ENCODE measurements around the gene WDR64. TPM values are rescaled to one million over a fixed set of nuclear protein-coding genes. Genes with fewer than 3 reads are reported as not detected.

Gene WDR64
- total RNA-seq, 4 donors from 2014 or later = not detected

DNA sequence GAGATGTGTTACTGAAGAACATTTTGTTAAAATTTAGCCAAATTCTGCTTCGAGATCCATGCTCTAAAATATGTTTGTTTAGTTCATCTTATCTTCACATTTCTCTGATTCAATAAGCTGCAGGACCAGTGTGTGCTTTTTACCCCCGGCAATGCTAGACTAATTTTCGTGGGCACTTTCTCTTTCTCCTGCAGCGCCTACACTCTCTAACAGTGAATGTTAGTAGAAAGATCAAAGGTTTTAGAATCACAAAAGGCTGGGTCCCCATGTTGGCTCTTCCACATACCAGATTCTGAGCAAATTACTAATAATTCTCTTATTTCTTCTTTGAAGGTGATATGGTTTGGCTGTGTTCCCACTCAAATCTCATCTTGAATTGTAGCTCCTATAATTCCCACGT lies 20.4 kb upstream of the WDR64 start:
- H3K36me3 ChIP-seq = no peaks in the 10 kb centered on the region
- no peaks in the 10 kb centered on the region for H3K9me3 ChIP-seq
- DNase-seq (ENCODE audit: low spot score in 2 of 2) = no peak
- H3K27me3 ChIP-seq = no peaks in the 10 kb centered on the region
- no peak for TF ChIP-seq POLR2A (IDR thresholded peaks at IDR 0.05)
- TF ChIP-seq, protein P1, sequence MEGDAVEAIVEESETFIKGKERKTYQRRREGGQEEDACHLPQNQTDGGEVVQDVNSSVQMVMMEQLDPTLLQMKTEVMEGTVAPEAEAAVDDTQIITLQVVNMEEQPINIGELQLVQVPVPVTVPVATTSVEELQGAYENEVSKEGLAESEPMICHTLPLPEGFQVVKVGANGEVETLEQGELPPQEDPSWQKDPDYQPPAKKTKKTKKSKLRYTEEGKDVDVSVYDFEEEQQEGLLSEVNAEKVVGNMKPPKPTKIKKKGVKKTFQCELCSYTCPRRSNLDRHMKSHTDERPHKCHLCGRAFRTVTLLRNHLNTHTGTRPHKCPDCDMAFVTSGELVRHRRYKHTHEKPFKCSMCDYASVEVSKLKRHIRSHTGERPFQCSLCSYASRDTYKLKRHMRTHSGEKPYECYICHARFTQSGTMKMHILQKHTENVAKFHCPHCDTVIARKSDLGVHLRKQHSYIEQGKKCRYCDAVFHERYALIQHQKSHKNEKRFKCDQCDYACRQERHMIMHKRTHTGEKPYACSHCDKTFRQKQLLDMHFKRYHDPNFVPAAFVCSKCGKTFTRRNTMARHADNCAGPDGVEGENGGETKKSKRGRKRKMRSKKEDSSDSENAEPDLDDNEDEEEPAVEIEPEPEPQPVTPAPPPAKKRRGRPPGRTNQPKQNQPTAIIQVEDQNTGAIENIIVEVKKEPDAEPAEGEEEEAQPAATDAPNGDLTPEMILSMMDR (IDR thresholded peaks at IDR 0.05) = no peak
- TF ChIP-seq POLR2AphosphoS5 (IDR thresholded peaks at IDR 0.05) = no peak
- no peak for TF ChIP-seq EP300 (IDR thresholded peaks at IDR 0.05)
- no peak overlapping the region for H3K4me3 ChIP-seq
- peaks cover 9% of the 10 kb centered on the region for H3K4me1 ChIP-seq
- H3K27ac ChIP-seq = no peak overlapping the region
- 84% methylated on average over 5 of the region's 5 CpGs for WGBS

- Histone ChIP-seq H3K36me3 (no peaks in the 10 kb centered on the region), H3K9me3 (no peaks in the 10 kb centered on the region), H3K4me1 (peaks cover 18% of the 10 kb centered on the region), H3K4me3 (no peak overlapping the region), H3K27ac (no peak overlapping the region), H3K27me3 (no peaks in the 10 kb centered on the region)
- WGBS = 90% methylated on average over 3 of the region's 3 CpGs
- TF ChIP-seq POLR2AphosphoS5 (IDR thresholded peaks at IDR 0.05) = no peak
- no peak for TF ChIP-seq POLR2A (IDR thresholded peaks at IDR 0.05)
- TF ChIP-seq, protein P1 (IDR thresholded peaks at IDR 0.05) = no peak
- TF ChIP-seq EP300 (IDR thresholded peaks at IDR 0.05) = no peak
- no peak for DNase-seq (ENCODE audit: low spot score in 2 of 2)
These were observed 19.1 kb upstream of the WDR64 start for GRCh38 chr1:241632987-241633386.

GRCh38 chr1:241635556-241636152 lies 16.4 kb upstream of the WDR64 start:
- DNase-seq (ENCODE audit: low spot score in 2 of 2) = no peak
- Histone ChIP-seq H3K36me3 (no peaks in the 10 kb centered on the region), H3K9me3 (no peaks in the 10 kb centered on the region), H3K4me3 (no peak overlapping the region), H3K27ac (no peak overlapping the region), H3K4me1 (peaks cover 36% of the 10 kb centered on the region), H3K27me3 (no peaks in the 10 kb centered on the region)
- WGBS = 87% methylated on average over 4 of the region's 4 CpGs
- TF ChIP-seq, protein P1 (IDR thresholded peaks at IDR 0.05) = no peak
- no peak for TF ChIP-seq EP300 (IDR thresholded peaks at IDR 0.05)
- no peak for TF ChIP-seq POLR2A (IDR thresholded peaks at IDR 0.05)
- TF ChIP-seq POLR2AphosphoS5 (IDR thresholded peaks at IDR 0.05) = no peak

- Histone ChIP-seq H3K27ac (no peak overlapping the region), H3K4me3 (no peak overlapping the region)
- 81% methylated on average over 1 of the region's 1 CpG for WGBS
These were observed 15.8 kb upstream of the WDR64 start for GRCh38 chr1:241636291-241636690.

GRCh38 chr1:241637046-241637590 lies 15.0 kb upstream of the WDR64 start:
- TF ChIP-seq POLR2A (IDR thresholded peaks at IDR 0.05) (no peak), POLR2AphosphoS5 (IDR thresholded peaks at IDR 0.05) (no peak), EP300 (IDR thresholded peaks at IDR 0.05) (no peak)
- TF ChIP-seq, protein P1 (IDR thresholded peaks at IDR 0.05) = no peak
- Histone ChIP-seq H3K27me3 (no peaks in the 10 kb centered on the region), H3K27ac (no peak overlapping the region), H3K36me3 (no peaks in the 10 kb centered on the region), H3K4me3 (no peak overlapping the region), H3K4me1 (peaks cover 40% of the 10 kb centered on the region), H3K9me3 (no peaks in the 10 kb centered on the region)
- DNase-seq (ENCODE audit: low spot score in 2 of 2) = no peak

More at GRCh38 chr1:241636291-241636690, 15.8 kb upstream of the WDR64 start:
- no peaks in the 10 kb centered on the region for H3K9me3 ChIP-seq
- no peaks in the 10 kb centered on the region for H3K36me3 ChIP-seq
- no peaks in the 10 kb centered on the region for H3K27me3 ChIP-seq
- TF ChIP-seq POLR2AphosphoS5 (IDR thresholded peaks at IDR 0.05) (no peak), POLR2A (IDR thresholded peaks at IDR 0.05) (no peak)
- TF ChIP-seq, protein P1 (IDR thresholded peaks at IDR 0.05) = no peak
- H3K4me1 ChIP-seq = peaks cover 40% of the 10 kb centered on the region
- no peak for DNase-seq (ENCODE audit: low spot score in 2 of 2)
